ENCODE results near the gene CRYGC.
"Not testable (repeated sequence)": the region's sequence is repeated elsewhere in the genome, so short reads cannot be mapped to it uniquely, and the experiment has no call there.

The CRYGC gene

GRCh38 chr2:208147759-208148158 is 18.1 kb upstream of the CRYGC start:
- H3K4me3 ChIP-seq (ENCODE audit: low read length): no peak overlapping the region
- TF ChIP-seq CTCF (IDR thresholded peaks at IDR 0.05; ENCODE audit: insufficient read depth, low read depth, low read length, missing control alignments): no peak
- no peak for DNase-seq (ENCODE audit: low read depth)

GRCh38 chr2:208147008-208147407 is 17.4 kb upstream of the CRYGC start:
- no peak for DNase-seq (ENCODE audit: low read depth)
- no peak for TF ChIP-seq CTCF (IDR thresholded peaks at IDR 0.05; ENCODE audit: insufficient read depth, low read depth, low read length, missing control alignments)
- H3K4me3 ChIP-seq (ENCODE audit: low read length): no peak overlapping the region

- TF ChIP-seq CTCF (IDR thresholded peaks at IDR 0.05; ENCODE audit: insufficient read depth, low read depth, low read length, missing control alignments): no peak
- DNase-seq (ENCODE audit: low read depth): no peak
- no peak within 1 kb of the TSS for H3K4me3 ChIP-seq (ENCODE audit: low read length)
Measured at GRCh38 chr2:208146006-208146405, 16.4 kb upstream of the CRYGC start, which contains the start of gene CRYGB. Gene CRYGB, minus strand, starts transcription at chr2:208146158. Its CDS starts 38 bp downstream, at chr2:208146120.

GRCh38 chr2:208142925-208143799 is 13.5 kb upstream of the CRYGC start:
- no peak for TF ChIP-seq CTCF (IDR thresholded peaks at IDR 0.05; ENCODE audit: insufficient read depth, low read depth, low read length, missing control alignments)
- no peak for DNase-seq (ENCODE audit: low read depth)
- no peak overlapping the region for H3K4me3 ChIP-seq (ENCODE audit: low read length)

- no peak overlapping the region for H3K4me3 ChIP-seq (ENCODE audit: low read length)
- DNase-seq (ENCODE audit: low read depth): peak; percentile 49
- no peak for TF ChIP-seq CTCF (IDR thresholded peaks at IDR 0.05; ENCODE audit: insufficient read depth, low read depth, low read length, missing control alignments)
Measured at GRCh38 chr2:208142240-208142924, 12.8 kb upstream of the CRYGC start.

- DNase-seq (ENCODE audit: low read depth): no peak
Measured at GRCh38 chr2:208139447-208139846, 9.8 kb upstream of the CRYGC start.

GRCh38 chr2:208138334-208138733 is 8.7 kb upstream of the CRYGC start:
- H3K4me3 ChIP-seq (ENCODE audit: low read length): not testable (repeated sequence)
- peak; percentile 38 for DNase-seq (ENCODE audit: low read depth)

More at GRCh38 chr2:208139447-208139846, 9.8 kb upstream of the CRYGC start:
- no peak for TF ChIP-seq CTCF (IDR thresholded peaks at IDR 0.05; ENCODE audit: insufficient read depth, low read depth, low read length, missing control alignments)
- no peak overlapping the region for H3K4me3 ChIP-seq (ENCODE audit: low read length)
